ENCODE measurements around the gene RAB11A. TPM values are rescaled to one million over a fixed set of nuclear protein-coding genes. Genes with fewer than 3 reads are reported as not detected.

RAB11A gene
- total and polyA plus RNA-seq, 9 of the 15 experiments (the other 6 are each of a cell fraction or from before 2014, with no cell fraction given): 129 to 369 (median 245) TPM

DNA sequence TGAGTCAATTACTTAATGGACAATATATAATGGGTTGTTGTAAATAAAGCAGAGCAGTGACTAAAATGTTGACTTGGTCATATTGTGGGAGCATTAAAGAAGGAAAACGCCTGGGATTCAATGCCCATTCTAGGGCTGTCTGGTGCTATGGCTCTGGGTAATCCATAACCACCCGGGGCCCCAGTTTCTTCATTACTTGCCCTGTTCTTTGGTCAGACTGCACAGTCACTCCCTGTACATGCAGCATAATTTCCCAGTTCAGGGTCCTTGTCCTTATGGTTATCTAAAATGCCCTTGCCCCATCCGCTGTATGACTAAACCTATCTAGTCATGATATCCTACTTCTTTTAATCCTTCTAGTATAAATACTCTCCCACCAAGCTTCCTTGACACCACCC is 49.7 kb upstream of the RAB11A start (continued):
- TF ChIP-seq, protein P1, sequence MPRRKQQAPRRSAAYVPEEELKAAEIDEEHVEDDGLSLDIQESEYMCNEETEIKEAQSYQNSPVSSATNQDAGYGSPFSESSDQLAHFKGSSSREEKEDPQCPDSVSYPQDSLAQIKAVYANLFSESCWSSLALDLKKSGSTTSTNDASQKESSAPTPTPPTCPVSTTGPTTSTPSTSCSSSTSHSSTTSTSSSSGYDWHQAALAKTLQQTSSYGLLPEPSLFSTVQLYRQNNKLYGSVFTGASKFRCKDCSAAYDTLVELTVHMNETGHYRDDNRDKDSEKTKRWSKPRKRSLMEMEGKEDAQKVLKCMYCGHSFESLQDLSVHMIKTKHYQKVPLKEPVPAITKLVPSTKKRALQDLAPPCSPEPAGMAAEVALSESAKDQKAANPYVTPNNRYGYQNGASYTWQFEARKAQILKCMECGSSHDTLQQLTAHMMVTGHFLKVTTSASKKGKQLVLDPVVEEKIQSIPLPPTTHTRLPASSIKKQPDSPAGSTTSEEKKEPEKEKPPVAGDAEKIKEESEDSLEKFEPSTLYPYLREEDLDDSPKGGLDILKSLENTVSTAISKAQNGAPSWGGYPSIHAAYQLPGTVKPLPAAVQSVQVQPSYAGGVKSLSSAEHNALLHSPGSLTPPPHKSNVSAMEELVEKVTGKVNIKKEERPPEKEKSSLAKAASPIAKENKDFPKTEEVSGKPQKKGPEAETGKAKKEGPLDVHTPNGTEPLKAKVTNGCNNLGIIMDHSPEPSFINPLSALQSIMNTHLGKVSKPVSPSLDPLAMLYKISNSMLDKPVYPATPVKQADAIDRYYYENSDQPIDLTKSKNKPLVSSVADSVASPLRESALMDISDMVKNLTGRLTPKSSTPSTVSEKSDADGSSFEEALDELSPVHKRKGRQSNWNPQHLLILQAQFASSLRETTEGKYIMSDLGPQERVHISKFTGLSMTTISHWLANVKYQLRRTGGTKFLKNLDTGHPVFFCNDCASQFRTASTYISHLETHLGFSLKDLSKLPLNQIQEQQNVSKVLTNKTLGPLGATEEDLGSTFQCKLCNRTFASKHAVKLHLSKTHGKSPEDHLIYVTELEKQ (CRISPR knock-in tag; IDR thresholded peaks at IDR 0.05): no peak
- TF ChIP-seq KDM5B (IDR thresholded peaks at IDR 0.05; ENCODE audit: insufficient replicate concordance, low read depth, low read length) (no peak), CBFA2T2 (conservative IDR thresholded peaks at IDR 0.05) (peak; percentile 70), ELF1 (tag; IDR thresholded peaks at IDR 0.05) (no peak), CBX2 (IDR thresholded peaks at IDR 0.05; ENCODE audit: insufficient read depth, low read length, poor library complexity, severe bottlenecking) (no peak), CBX8 (IDR thresholded peaks at IDR 0.05; ENCODE audit: borderline replicate concordance, extremely low read depth, low read depth, low read length, poor library complexity, severe bottlenecking) (no peak), ZKSCAN1 (IDR thresholded peaks at IDR 0.05; ENCODE audit: low read depth, low read length) (no peak), EZH2 (IDR thresholded peaks at IDR 0.05; ENCODE audit: borderline replicate concordance, low read depth, low read length) (no peak), NFATC3 (IDR thresholded peaks at IDR 0.05) (no peak), POLR2AphosphoS5 (IDR thresholded peaks at IDR 0.05; ENCODE audit: control insufficient read depth, insufficient read depth, low read depth, low read length) (peak; percentile 63; the same call in 1 of the 2 replicates), IRF2 (CRISPR knock-in tag; IDR thresholded peaks at IDR 0.05) (no peak)
- TF ChIP-seq, protein P2, sequence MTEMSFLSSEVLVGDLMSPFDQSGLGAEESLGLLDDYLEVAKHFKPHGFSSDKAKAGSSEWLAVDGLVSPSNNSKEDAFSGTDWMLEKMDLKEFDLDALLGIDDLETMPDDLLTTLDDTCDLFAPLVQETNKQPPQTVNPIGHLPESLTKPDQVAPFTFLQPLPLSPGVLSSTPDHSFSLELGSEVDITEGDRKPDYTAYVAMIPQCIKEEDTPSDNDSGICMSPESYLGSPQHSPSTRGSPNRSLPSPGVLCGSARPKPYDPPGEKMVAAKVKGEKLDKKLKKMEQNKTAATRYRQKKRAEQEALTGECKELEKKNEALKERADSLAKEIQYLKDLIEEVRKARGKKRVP (CRISPR knock-in tag; IDR thresholded peaks at IDR 0.05): no peak

All from K562 (cell line).